HEK293 (cell line): ENCODE measurements around the gene CCDC74A.

Experiments used
- CTCF ChIP-seq: fragments of 450-650 bp; formaldehyde crosslinking; IDR thresholded peaks from 2 replicates; pipeline ENCODE4 v1.5.1; 2016; ENCODE audit warnings: missing biosample characterization, missing genetic modification characterization
- IKZF3 ChIP-seq: fragments of 450-650 bp; IDR thresholded peaks from 2 replicates; pipeline ENCODE4 v1.5.0; 2018; ENCODE audit warnings: missing biosample characterization, mild to moderate bottlenecking, missing genetic modification characterization, moderate library complexity
- REPIN1 ChIP-seq: fragments of 450-650 bp; formaldehyde crosslinking; IDR thresholded peaks from 2 replicates; pipeline ENCODE4 v1.5.1; 2017; ENCODE audit warnings: missing biosample characterization, missing genetic modification characterization, low read depth
- ZBTB49 ChIP-seq: fragments of 450-650 bp; formaldehyde crosslinking; IDR thresholded peaks from 2 replicates; pipeline ENCODE4 v1.5.1; 2016; ENCODE audit warnings: missing biosample characterization, missing genetic modification characterization, low read depth
- ZNF274 ChIP-seq, 2 experiments: fragments of 200-500 bp in 1 of 2; fragments of 450-650 bp in 1 of 2; sonication (Bioruptor generic) in 1 of 2; formaldehyde crosslinking in 1 of 2; IDR thresholded peaks; 2 replicates each; pipeline versions ENCODE4 v1.5.1 to v1.6.1; 2014 to 2016; ENCODE audit warnings: borderline replicate concordance in 1 of 2, inconsistent platforms in 1 of 2, low read length in 1 of 2, missing biosample characterization in 1 of 2, missing genetic modification characterization in 1 of 2
- ZNF449 ChIP-seq: fragments of 450-650 bp; formaldehyde crosslinking; IDR thresholded peaks from 2 replicates; pipeline ENCODE4 v1.5.1; 2017; ENCODE audit warnings: missing biosample characterization, mild to moderate bottlenecking, missing genetic modification characterization, moderate library complexity
- ZNF48 ChIP-seq: fragments of 450-650 bp; formaldehyde crosslinking; IDR thresholded peaks from 2 replicates; pipeline ENCODE4 v1.5.1; 2016; ENCODE audit warnings: missing biosample characterization, missing genetic modification characterization
- ZNF514 ChIP-seq: fragments of 450-650 bp; formaldehyde crosslinking; IDR thresholded peaks from 2 replicates; pipeline ENCODE4 v1.5.1; 2016; ENCODE audit warnings: missing biosample characterization, missing genetic modification characterization
- ZNF776 ChIP-seq: fragments of 450-650 bp; formaldehyde crosslinking; IDR thresholded peaks from 2 replicates; pipeline ENCODE4 v1.5.0; 2017; ENCODE audit warnings: missing biosample characterization, missing genetic modification characterization, borderline replicate concordance
- TF ChIP-seq, protein P1 (sequence below): fragments of 450-650 bp; formaldehyde crosslinking; IDR thresholded peaks from 2 replicates; pipeline ENCODE4 v1.5.1; 2016; ENCODE audit warnings: missing biosample characterization, missing genetic modification characterization, low read depth
- TF ChIP-seq, protein P2 (sequence below): fragments of 450-650 bp; formaldehyde crosslinking; IDR thresholded peaks from 2 replicates; pipeline ENCODE4 v1.5.1; 2016; ENCODE audit warnings: missing biosample characterization, missing genetic modification characterization

DNA sequence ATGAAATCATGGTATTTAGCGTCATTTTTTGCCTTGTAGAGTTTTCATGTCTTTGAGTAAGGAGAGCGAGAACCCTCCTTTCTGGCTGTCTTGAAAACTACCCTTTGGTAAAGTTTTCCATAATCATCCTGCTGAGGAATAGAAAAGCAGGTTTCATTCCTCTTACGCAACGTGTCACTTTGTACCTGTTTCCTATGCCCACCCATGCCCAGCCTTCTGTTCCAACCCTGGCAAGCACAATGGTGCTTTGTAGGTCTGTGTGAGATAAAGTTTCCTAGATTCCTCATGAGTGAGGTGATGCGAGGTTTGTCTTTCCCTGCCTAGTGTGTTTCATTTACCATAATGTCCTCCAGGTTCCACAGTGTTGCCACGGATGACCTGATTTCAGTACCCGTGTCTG lies 29.3 kb downstream of the CCDC74A start:
- no peak for TF ChIP-seq ZNF514
- TF ChIP-seq, protein P1, sequence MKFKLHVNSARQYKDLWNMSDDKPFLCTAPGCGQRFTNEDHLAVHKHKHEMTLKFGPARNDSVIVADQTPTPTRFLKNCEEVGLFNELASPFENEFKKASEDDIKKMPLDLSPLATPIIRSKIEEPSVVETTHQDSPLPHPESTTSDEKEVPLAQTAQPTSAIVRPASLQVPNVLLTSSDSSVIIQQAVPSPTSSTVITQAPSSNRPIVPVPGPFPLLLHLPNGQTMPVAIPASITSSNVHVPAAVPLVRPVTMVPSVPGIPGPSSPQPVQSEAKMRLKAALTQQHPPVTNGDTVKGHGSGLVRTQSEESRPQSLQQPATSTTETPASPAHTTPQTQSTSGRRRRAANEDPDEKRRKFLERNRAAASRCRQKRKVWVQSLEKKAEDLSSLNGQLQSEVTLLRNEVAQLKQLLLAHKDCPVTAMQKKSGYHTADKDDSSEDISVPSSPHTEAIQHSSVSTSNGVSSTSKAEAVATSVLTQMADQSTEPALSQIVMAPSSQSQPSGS: no peak
- TF ChIP-seq ZNF776: no peak
- TF ChIP-seq, protein P2, sequence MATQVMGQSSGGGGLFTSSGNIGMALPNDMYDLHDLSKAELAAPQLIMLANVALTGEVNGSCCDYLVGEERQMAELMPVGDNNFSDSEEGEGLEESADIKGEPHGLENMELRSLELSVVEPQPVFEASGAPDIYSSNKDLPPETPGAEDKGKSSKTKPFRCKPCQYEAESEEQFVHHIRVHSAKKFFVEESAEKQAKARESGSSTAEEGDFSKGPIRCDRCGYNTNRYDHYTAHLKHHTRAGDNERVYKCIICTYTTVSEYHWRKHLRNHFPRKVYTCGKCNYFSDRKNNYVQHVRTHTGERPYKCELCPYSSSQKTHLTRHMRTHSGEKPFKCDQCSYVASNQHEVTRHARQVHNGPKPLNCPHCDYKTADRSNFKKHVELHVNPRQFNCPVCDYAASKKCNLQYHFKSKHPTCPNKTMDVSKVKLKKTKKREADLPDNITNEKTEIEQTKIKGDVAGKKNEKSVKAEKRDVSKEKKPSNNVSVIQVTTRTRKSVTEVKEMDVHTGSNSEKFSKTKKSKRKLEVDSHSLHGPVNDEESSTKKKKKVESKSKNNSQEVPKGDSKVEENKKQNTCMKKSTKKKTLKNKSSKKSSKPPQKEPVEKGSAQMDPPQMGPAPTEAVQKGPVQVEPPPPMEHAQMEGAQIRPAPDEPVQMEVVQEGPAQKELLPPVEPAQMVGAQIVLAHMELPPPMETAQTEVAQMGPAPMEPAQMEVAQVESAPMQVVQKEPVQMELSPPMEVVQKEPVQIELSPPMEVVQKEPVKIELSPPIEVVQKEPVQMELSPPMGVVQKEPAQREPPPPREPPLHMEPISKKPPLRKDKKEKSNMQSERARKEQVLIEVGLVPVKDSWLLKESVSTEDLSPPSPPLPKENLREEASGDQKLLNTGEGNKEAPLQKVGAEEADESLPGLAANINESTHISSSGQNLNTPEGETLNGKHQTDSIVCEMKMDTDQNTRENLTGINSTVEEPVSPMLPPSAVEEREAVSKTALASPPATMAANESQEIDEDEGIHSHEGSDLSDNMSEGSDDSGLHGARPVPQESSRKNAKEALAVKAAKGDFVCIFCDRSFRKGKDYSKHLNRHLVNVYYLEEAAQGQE: no peak
- TF ChIP-seq IKZF3 (tag by site-specific recombination): no peak
- TF ChIP-seq CTCF: no peak
- no peak for TF ChIP-seq REPIN1 (tag by site-specific recombination)
- TF ChIP-seq ZBTB49 (tag by site-specific recombination): no peak
- no peak for TF ChIP-seq ZNF449 (tag by site-specific recombination)
- TF ChIP-seq ZNF48 (tag by site-specific recombination): no peak
- TF ChIP-seq ZNF274 (IDR thresholded peaks at IDR 0.05; ENCODE audit: low read length): no peak
- TF ChIP-seq ZNF274 (tag by site-specific recombination; IDR thresholded peaks at IDR 0.05; ENCODE audit: borderline replicate concordance): no peak
